AG04450 (cell line): Measurements from ENCODE around the gene CYP2W1. TPM values are rescaled to one million over a fixed set of nuclear protein-coding genes. Genes with fewer than 3 reads are reported as not detected.
A peak's percentile ranks its signal among the peaks of the same experiment; 100 is the strongest.
"Not testable (repeated sequence)": the region's sequence is repeated elsewhere in the genome, so short reads cannot be mapped to it uniquely, and the experiment has no call there.

ENCODE experiments used
- CTCF ChIA-PET: fragments of 300-600, 350-600 bp; formaldehyde crosslinking; extraction: SDS; loops from one replicate; lab custom pipeline; 2022; ENCODE audit warnings: antibody characterized with exemption, inconsistent platforms; lab: Charles Lee
- POLR2A ChIA-PET: fragments of 350-600 bp; formaldehyde crosslinking; extraction: SDS; loops from one replicate; lab custom pipeline; 2021; ENCODE audit warnings: antibody characterized with exemption, inconsistent platforms; lab: Yijun Ruan, JAX
- DNase-seq: peaks from one replicate; pipeline ENCODE4 v3.0.0-alpha.2; 2011; ENCODE audit warnings: low read depth, low spot score
- H3K27ac ChIP-seq: one replicate; pipeline ENCODE4 v1.5.1; 2012; ENCODE audit warnings: low read depth, low read length, control low read depth
- H3K27me3 ChIP-seq: one replicate; pipeline ENCODE4 v1.6.0; 2012; ENCODE audit warnings: low read length; ENCODE audit not compliant: control insufficient read depth, insufficient read depth
- H3K4me3 ChIP-seq: 2 replicates; pipeline ENCODE4 v1.5.1; 2011; ENCODE audit warnings: mild to moderate bottlenecking, low read depth, low read length, control low read depth
- H3K9me3 ChIP-seq: 2 replicates; pipeline ENCODE4 v1.5.1; 2012; ENCODE audit warnings: low read length; ENCODE audit not compliant: control insufficient read depth, insufficient read depth
- polyA plus RNA-seq: library from polyadenylated mRNA; depleted of rRNA; stranded (reverse); fragments of >200 nt; gene quantifications from 2 replicates; pipeline ENCODE4 v1.2.3, GENCODE V29; 2011
- TF ChIP-seq, protein P1 (sequence below): IDR thresholded peaks from 2 replicates; pipeline ENCODE4 v1.5.1; 2011; ENCODE audit warnings: low read depth, low read length, control low read depth, inconsistent platforms

The CYP2W1 gene
- polyA plus RNA-seq, 1 experiment = not detected

DNA sequence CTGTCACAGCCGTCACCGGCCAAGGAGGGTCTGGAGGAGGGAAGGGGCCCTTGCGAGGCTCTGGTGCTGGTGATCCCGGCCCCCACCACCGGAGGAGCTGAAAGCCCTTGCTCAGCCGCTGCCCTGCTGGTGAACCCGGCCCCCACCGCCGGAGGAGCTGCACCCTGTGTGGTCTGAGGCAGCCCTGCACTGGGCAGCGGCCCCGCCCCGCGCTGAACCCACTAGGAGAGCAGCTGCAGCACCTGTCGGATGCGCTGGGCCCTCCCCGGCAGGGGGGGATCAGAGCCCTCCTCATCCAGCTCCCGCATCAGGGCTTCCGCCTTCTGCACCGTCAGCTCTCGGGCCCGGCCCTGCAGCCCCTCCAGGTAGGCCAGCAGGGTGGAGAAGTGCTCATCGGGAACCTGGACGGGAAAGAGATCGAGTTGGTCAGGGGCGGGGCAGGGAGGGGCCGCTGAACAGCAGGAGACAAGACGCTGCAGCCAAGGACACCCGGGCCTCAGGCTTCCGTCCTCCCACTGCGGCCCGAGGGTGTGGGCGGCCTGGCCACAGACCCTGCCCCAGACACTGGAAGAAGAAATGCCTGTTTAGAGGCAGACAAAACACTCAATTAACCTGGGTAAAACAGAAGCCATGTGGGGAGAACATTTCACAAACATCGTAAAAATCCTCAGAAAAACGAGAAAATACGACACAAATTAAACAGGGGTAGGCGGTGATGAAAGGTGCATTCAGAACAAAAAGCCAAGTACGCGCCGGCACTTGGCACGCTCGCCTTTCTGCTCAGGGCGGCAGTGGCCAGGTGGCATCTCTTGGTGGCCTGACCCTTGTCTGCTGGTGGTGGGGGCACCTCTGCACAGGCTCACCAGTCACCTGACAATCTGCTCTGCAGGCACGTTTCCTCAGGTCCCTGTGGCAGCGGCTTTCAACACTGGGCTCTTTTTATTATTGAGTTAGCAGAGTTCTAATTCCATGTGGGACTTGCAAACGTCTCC, 14.7 kb downstream of the CYP2W1 start:
- Histone ChIP-seq H3K27me3 (no peaks in the 10 kb centered on the region), H3K27ac (no peak overlapping the region), H3K4me3 (no peak overlapping the region), H3K9me3 (no peaks in the 10 kb centered on the region; the same call in 1 of the 2 replicates)
- ChIA-PET POLR2A (interaction anchor here (1.3 kb wide), 1 partner anchor 163 kb away, joined by 3 read pairs; no protein-coding TSS in a partner anchor), CTCF (interaction anchor here (1.0 to 1.2 kb wide), 2 partner anchors 68 to 90 kb away, joined by 3 to 4 read pairs; no protein-coding TSS in a partner anchor)
- TF ChIP-seq, protein P1, sequence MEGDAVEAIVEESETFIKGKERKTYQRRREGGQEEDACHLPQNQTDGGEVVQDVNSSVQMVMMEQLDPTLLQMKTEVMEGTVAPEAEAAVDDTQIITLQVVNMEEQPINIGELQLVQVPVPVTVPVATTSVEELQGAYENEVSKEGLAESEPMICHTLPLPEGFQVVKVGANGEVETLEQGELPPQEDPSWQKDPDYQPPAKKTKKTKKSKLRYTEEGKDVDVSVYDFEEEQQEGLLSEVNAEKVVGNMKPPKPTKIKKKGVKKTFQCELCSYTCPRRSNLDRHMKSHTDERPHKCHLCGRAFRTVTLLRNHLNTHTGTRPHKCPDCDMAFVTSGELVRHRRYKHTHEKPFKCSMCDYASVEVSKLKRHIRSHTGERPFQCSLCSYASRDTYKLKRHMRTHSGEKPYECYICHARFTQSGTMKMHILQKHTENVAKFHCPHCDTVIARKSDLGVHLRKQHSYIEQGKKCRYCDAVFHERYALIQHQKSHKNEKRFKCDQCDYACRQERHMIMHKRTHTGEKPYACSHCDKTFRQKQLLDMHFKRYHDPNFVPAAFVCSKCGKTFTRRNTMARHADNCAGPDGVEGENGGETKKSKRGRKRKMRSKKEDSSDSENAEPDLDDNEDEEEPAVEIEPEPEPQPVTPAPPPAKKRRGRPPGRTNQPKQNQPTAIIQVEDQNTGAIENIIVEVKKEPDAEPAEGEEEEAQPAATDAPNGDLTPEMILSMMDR = no peak
- DNase-seq = no peak

DNA sequence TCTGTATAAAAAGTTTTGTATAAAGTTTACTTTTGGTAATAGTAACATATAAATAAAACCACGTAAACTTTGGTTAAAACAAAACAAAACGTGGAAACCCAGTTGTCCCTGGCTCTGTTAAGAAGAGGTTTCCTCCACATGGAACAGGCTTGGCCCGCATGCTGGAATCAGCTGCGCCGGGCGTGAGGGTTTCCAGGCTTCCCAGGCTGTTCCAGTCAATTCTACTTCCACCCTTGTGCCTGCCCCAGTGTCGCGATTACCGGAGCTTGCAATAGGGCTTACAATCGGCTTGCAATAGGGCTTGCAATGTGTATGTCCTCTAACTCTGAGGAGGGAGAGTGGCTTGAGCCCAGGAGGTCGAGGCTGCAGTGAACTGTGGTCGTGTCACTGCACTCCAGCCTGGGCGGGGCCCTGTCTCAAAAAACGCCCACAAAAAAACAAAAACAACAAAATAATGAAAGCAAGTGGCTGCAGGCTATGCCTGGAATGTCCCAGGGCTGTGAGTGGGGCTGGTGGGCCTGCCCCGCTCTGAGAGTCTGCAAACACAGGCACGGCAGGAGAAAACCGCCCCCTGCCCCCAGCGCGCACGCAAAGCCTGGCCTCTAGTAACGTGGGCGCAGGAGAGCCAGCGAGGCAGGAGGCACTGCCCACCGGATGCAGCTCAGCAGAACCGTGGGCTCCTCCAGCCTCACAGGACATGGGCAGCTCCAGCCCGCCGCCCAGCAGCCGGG, 16.3 kb downstream of the CYP2W1 start:
- Histone ChIP-seq H3K27ac (no peak overlapping the region), H3K4me3 (no peak overlapping the region), H3K27me3 (no peaks in the 10 kb centered on the region), H3K9me3 (no peaks in the 10 kb centered on the region; the same call in 1 of the 2 replicates)
- CTCF ChIA-PET = interaction anchor here (0.9 kb wide), 1 partner anchor 124 kb away, joined by 4 read pairs; no protein-coding TSS in a partner anchor
- POLR2A ChIA-PET = interaction anchor here (1.3 kb wide), 1 partner anchor 161 kb away, joined by 3 read pairs; no protein-coding TSS in a partner anchor
- no peak for DNase-seq
- TF ChIP-seq, protein P1 = no peak

DNA sequence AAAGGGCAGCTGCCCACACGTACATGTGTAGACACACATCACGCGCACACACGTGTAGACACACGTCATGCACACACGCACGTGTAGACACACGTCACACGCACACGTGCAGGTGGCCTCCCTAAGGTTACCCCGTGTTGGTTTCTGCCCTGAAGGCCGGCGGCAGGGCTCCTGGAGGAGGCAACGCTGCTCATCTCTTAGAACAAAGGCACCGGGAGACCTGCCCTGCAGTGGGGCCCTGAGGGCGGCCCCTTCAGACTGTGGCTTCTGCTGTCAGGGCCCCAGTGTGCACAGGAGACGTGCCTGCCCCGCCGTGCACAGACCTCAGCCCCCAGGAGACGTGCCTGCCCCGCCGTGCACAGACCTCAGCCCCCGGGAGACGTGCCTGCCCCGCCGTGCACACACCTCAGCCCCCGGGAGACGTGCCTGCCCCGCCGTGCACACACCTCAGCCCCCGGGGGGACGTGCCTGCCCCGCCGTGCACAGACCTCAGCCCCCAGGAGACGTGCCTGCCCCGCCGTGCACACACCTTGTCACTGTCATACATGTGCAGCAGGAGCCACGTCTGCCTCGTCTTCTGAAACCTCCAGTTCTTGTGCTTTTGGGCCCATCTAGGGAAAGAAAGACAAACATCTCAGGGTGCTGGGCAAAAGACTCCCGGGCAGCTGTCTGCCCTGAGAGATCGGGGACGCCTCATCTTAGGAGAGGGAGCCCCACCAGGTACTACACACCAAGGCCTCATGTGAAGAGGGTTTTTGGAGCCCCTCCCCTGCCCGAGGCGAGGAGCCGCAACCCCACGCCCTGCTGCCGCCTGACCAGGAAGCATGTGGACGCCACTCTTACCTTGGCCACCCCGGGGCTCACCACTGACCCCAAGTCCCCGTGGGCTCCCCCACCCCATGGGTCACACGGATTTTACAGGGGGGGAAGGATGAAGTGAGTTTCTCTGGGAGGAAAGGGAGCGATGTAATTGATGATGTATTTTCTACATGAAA, 17.3 kb downstream of the CYP2W1 start:
- CTCF ChIA-PET = interaction anchor here (1.1 kb wide), 1 partner anchor 66 kb away, joined by 3 read pairs; no protein-coding TSS in a partner anchor

DNA sequence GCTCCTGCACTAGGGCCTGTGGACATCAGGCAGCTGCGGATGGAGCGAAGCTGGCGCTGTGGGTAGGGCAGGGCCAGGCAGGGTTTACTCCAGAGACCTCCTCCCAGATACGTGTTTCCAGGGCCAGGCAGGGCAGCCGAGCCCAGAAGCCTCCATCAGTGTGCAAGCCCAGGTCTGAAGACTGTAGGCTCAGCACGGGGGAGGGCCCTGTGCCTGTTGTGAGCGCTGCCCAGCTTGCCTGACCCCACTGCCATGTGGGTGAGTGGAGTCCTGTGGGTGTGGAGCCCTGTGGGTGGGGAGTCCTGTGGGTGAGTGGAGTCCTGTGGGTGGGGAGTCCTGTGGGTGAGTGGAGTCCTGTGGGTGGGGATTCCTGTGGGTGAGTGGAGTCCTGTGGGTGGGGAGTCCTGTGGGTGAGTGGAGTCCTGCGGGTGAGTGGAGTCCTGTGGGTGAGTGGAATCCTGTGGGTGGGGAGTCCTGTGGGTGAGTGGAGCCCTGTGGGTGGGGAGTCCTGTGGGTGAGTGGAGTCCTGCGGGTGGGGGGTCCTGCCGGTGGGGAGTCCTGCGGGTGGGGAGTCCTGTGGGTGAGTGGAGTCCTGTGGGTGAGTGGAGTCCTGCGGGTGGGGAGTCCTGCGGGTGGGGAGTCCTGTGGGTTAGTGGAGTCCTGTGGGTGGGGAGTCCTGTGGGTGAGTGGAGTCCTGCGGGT, 18.2 kb downstream of the CYP2W1 start:
- CTCF ChIA-PET = interaction anchor here (1.1 kb wide), 1 partner anchor 65 kb away, joined by 3 read pairs; no protein-coding TSS in a partner anchor
- H3K9me3 ChIP-seq, POLR2A ChIA-PET, H3K27me3 ChIP-seq, H3K4me3 ChIP-seq, DNase-seq: not testable (repeated sequence)
- H3K27ac ChIP-seq = peak overlapping the region; percentile 11

More for the DNA sequence above, 17.3 kb downstream of the CYP2W1 start:
- Histone ChIP-seq H3K27me3 (no peaks in the 10 kb centered on the region), H3K4me3 (no peak overlapping the region), H3K27ac (no peak overlapping the region), H3K9me3 (no peaks in the 10 kb centered on the region; the same call in 1 of the 2 replicates)
- no peak for DNase-seq
- TF ChIP-seq, protein P1 = no peak
- POLR2A ChIA-PET = no interaction called here

DNA sequence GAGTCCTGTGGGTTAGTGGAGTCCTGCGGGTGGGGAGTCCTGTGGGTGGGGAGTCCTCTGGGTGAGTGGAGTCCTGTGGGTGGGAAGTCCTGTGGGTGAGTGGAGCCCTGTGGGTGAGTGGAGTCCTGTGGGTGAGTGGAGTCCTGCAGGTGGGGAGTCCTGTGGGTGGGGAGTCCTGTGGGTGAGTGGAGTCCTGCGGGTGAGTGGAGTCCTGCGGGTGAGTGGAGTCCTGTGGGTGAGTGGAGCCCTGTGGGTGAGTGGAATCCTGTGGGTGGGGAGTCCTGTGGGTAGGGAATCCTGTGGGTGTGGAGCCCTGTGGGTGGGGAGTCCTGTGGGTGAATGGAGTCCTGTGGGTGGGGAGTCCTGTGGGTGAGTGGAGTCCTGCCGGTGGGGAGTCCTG, 19.0 kb downstream of the CYP2W1 start:
- H3K27ac ChIP-seq, H3K9me3 ChIP-seq, DNase-seq, POLR2A ChIA-PET, H3K4me3 ChIP-seq, H3K27me3 ChIP-seq, CTCF ChIA-PET: not testable (repeated sequence)

DNA sequence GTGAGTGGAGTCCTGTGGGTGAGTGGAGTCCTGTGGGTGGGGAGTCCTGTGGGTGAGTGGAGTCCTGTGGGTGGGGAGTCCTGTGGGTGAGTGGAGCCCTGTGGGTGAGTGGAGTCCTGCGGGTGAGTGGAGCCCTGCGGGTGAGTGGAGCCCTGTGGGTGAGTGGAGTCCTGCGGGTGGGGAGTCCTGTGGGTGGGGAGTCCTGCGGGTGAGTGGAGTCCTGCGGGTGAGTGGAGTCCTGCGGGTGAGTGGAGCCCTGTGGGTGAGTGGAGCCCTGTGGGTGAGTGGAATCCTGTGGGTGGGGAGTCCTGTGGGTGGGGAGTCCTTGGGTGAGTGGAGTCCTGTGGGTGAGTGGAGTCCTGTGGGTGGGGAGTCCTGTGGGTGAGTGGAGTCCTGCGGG, 19.5 kb downstream of the CYP2W1 start:
- H3K27me3 ChIP-seq, H3K27ac ChIP-seq, H3K9me3 ChIP-seq, H3K4me3 ChIP-seq, DNase-seq, CTCF ChIA-PET, POLR2A ChIA-PET: not testable (repeated sequence)
